Urinary bladder (tissue), 4 donors: ENCODE results near the gene OTOS. TPM values are rescaled to one million over a fixed set of nuclear protein-coding genes. Genes with fewer than 3 reads are reported as not detected.

Experiments used
- DNase-seq: peaks from one replicate; pipeline ENCODE4 v3.0.0-alpha.2; 2015; ENCODE audit errors: extremely low spot score
- H3K27ac ChIP-seq: one replicate; pipeline ENCODE4 v1.5.1; 2013; ENCODE audit warnings: low read depth, mild to moderate bottlenecking, moderate library complexity
- H3K36me3 ChIP-seq: one replicate; pipeline ENCODE4 v1.6.1; 2013; ENCODE audit warnings: mild to moderate bottlenecking, moderate library complexity; ENCODE audit not compliant: insufficient read depth
- H3K4me1 ChIP-seq: one replicate; pipeline ENCODE4 v1.6.1; 2013; ENCODE audit warnings: mild to moderate bottlenecking, moderate library complexity; ENCODE audit not compliant: insufficient read depth
- H3K4me3 ChIP-seq: one replicate; pipeline ENCODE4 v1.5.1; 2013; ENCODE audit warnings: low read depth, low read length
- WGBS: extraction: QIAGEN DNeasy Blood & Tissue Kit; methylation state at CpG from one replicate; pipeline ENCODE4 v1.1.7; 2013; 5-methylcytosine and 5-hydroxymethylcytosine counted together
- polyA plus RNA-seq: library from polyadenylated mRNA; stranded (reverse); fragments of 200-250 nt; gene quantifications from one replicate; pipeline ENCODE4 v1.2.3, GENCODE V29; 2013
- total RNA-seq: library from RNA; depleted of rRNA; stranded (reverse); fragments of >200 nt; gene quantifications from one replicate; pipeline ENCODE4 v1.2.3, GENCODE V29; 2014
- donor health status: healthy with polysubstance abuse.
- donor health status: healthy.

Gene OTOS
- total and polyA plus RNA-seq, 2 donors, result not detected

- WGBS, result 87% methylated on average over 3 of the region's 3 CpGs
- DNase-seq, result no peak
- H3K27ac ChIP-seq, result no peak overlapping the region
- no peak overlapping the region for H3K4me3 ChIP-seq
- H3K36me3 ChIP-seq, result no peaks in the 10 kb centered on the region
- no peaks in the 10 kb centered on the region for H3K4me1 ChIP-seq
These were observed 13.0 kb upstream of the OTOS start for GRCh38 chr2:240153418-240153817.

GRCh38 chr2:240151477-240152031, 11.1 kb upstream of the OTOS start:
- no peaks in the 10 kb centered on the region for H3K36me3 ChIP-seq
- no peak overlapping the region for H3K4me3 ChIP-seq
- H3K27ac ChIP-seq, result no peak overlapping the region
- no peaks in the 10 kb centered on the region for H3K4me1 ChIP-seq
- DNase-seq, result no peak
- 41% methylated on average over 15 of the region's 15 CpGs for WGBS

- H3K4me3 ChIP-seq, result no peak overlapping the region
- 31% methylated on average over 12 of the region's 12 CpGs for WGBS
- H3K36me3 ChIP-seq, result no peaks in the 10 kb centered on the region
These were observed 9.7 kb upstream of the OTOS start for GRCh38 chr2:240149943-240150784.

GRCh38 chr2:240147911-240148587, 7.6 kb upstream of the OTOS start:
- no peak for DNase-seq
- H3K36me3 ChIP-seq, result no peaks in the 10 kb centered on the region
- H3K4me1 ChIP-seq, result no peaks in the 10 kb centered on the region
- H3K4me3 ChIP-seq, result no peak overlapping the region
- 80% methylated on average over 20 of the region's 20 CpGs for WGBS
- no peak overlapping the region for H3K27ac ChIP-seq

More at GRCh38 chr2:240149943-240150784, 9.7 kb upstream of the OTOS start:
- Histone ChIP-seq H3K4me1 (no peaks in the 10 kb centered on the region), H3K27ac (no peak overlapping the region)
- no peak for DNase-seq

GRCh38 chr2:240147382-240147781, 6.9 kb upstream of the OTOS start:
- 84% methylated on average over 5 of the region's 5 CpGs for WGBS
- H3K36me3 ChIP-seq, result no peaks in the 10 kb centered on the region
- no peaks in the 10 kb centered on the region for H3K4me1 ChIP-seq
- DNase-seq, result no peak
- H3K4me3 ChIP-seq, result no peak overlapping the region
- no peak overlapping the region for H3K27ac ChIP-seq

- H3K4me3 ChIP-seq, result no peak overlapping the region
- DNase-seq, result no peak
- no peaks in the 10 kb centered on the region for H3K4me1 ChIP-seq
- WGBS, result 72% methylated on average over 12 of the region's 12 CpGs
- H3K27ac ChIP-seq, result no peak overlapping the region
- H3K36me3 ChIP-seq, result no peaks in the 10 kb centered on the region
These were observed 6.3 kb upstream of the OTOS start for GRCh38 chr2:240146627-240147278.

GRCh38 chr2:240146141-240146561, 5.7 kb upstream of the OTOS start:
- 27% methylated on average over 10 of the region's 10 CpGs for WGBS
- Histone ChIP-seq H3K27ac (no peak overlapping the region), H3K4me3 (no peak overlapping the region), H3K36me3 (no peaks in the 10 kb centered on the region), H3K4me1 (no peaks in the 10 kb centered on the region)
- no peak for DNase-seq

GRCh38 chr2:240145461-240145860, 5.0 kb upstream of the OTOS start:
- Histone ChIP-seq H3K4me1 (no peaks in the 10 kb centered on the region), H3K27ac (no peak overlapping the region), H3K36me3 (no peaks in the 10 kb centered on the region), H3K4me3 (no peak overlapping the region)
- WGBS, result 73% methylated on average over 13 of the region's 13 CpGs
- DNase-seq, result no peak

- WGBS, result 84% methylated on average over 20 of the region's 20 CpGs
- no peak for DNase-seq
- Histone ChIP-seq H3K27ac (no peak overlapping the region), H3K36me3 (no peaks in the 10 kb centered on the region), H3K4me1 (no peaks in the 10 kb centered on the region), H3K4me3 (no peak overlapping the region)
These were observed 4.3 kb upstream of the OTOS start for GRCh38 chr2:240144649-240145261.

- H3K4me3 ChIP-seq, result no peak overlapping the region
- WGBS, result 40% methylated on average over 36 of the region's 36 CpGs
- no peaks in the 10 kb centered on the region for H3K4me1 ChIP-seq
- no peaks in the 10 kb centered on the region for H3K36me3 ChIP-seq
- H3K27ac ChIP-seq, result no peak overlapping the region
- DNase-seq, result no peak
These were observed 3.6 kb upstream of the OTOS start for GRCh38 chr2:240143801-240144648.

- H3K4me1 ChIP-seq, result no peaks in the 10 kb centered on the region
- H3K36me3 ChIP-seq, result no peaks in the 10 kb centered on the region
- no peak for DNase-seq
- WGBS, result 66% methylated on average over 6 of the region's 6 CpGs
- H3K4me3 ChIP-seq, result no peak overlapping the region
- no peak overlapping the region for H3K27ac ChIP-seq
These were observed 2.8 kb upstream of the OTOS start for GRCh38 chr2:240143276-240143675.

- no peaks in the 10 kb centered on the region for H3K36me3 ChIP-seq
- 89% methylated on average over 5 of the region's 5 CpGs for WGBS
- H3K4me1 ChIP-seq, result no peaks in the 10 kb centered on the region
- H3K27ac ChIP-seq, result no peak overlapping the region
- H3K4me3 ChIP-seq, result no peak overlapping the region
- DNase-seq, result no peak
These were observed 2.4 kb upstream of the OTOS start for GRCh38 chr2:240142859-240143258.
